ENCODE measurements around the gene CARD6.
A peak's percentile ranks its signal among the peaks of the same experiment; 100 is the strongest.

The CARD6 gene

GRCh38 chr5:40904205-40904993 is 63.2 kb downstream of the CARD6 start:
- peak; percentile 63 for DNase-seq (ENCODE audit: extremely low spot score)
- TF ChIP-seq CTBP1 (IDR thresholded peaks at IDR 0.05; ENCODE audit: borderline replicate concordance) (no peak), TARDBP (IDR thresholded peaks at IDR 0.05) (no peak), SUZ12 (IDR thresholded peaks at IDR 0.05) (no peak), HDGF (IDR thresholded peaks at IDR 0.05; ENCODE audit: borderline replicate concordance) (no peak), PKNOX1 (IDR thresholded peaks at IDR 0.05) (no peak)
- CTCF ChIA-PET: interaction anchor here (0.5 to 2.2 kb wide), 9 partner anchors 9 to 939 kb away, joined by 3 to 6 read pairs (median 3); no protein-coding TSS in a partner anchor
- POLR2A ChIA-PET: no interaction called here

- TF ChIP-seq ARNT (IDR thresholded peaks at IDR 0.05) (no peak), SUZ12 (IDR thresholded peaks at IDR 0.05) (no peak), NFRKB (IDR thresholded peaks at IDR 0.05) (no peak), L3MBTL2 (conservative IDR thresholded peaks at IDR 0.05) (no peak), HDGF (IDR thresholded peaks at IDR 0.05; ENCODE audit: borderline replicate concordance) (no peak), TARDBP (IDR thresholded peaks at IDR 0.05) (no peak), FOXA1 (IDR thresholded peaks at IDR 0.05) (no peak), ELF4 (IDR thresholded peaks at IDR 0.05) (no peak), CTBP1 (IDR thresholded peaks at IDR 0.05; ENCODE audit: borderline replicate concordance) (no peak), FOXM1 (IDR thresholded peaks at IDR 0.05; ENCODE audit: borderline replicate concordance) (no peak), SP1 (IDR thresholded peaks at IDR 0.05) (no peak), FOXK2 (IDR thresholded peaks at IDR 0.05) (no peak), LEF1 (IDR thresholded peaks at IDR 0.05; ENCODE audit: borderline replicate concordance) (no peak)
- ChIA-PET POLR2A (no interaction called here), CTCF (interaction anchor here (0.7 to 2.2 kb wide), 5 partner anchors 9 to 929 kb away, joined by 3 to 6 read pairs (median 3); no protein-coding TSS in a partner anchor)
- no peak for DNase-seq (ENCODE audit: extremely low spot score)
These were observed 63.8 kb downstream of the CARD6 start for GRCh38 chr5:40904994-40905306.

DNA sequence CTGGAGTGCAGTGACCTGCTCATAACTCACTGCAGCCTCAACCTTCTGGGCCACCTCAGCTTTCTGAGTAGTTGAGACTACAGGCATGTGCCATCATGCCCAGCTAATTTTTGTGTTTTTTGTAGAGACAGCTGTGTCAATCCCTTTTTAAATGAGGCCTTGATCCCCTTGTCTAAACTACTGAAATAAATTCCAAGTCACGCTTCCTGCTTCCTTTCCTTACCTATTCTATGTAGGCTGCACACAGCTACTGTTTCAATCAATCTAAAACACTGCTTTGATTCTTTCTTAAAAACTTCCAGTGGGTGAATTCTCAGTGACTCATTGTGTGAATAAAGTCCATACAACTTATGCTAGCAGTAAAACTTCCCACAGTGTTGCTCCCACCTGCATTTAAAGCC is 65.2 kb downstream of the CARD6 start:
- POLR2A ChIA-PET: no interaction called here
- no peak for TF ChIP-seq ELF4 (IDR thresholded peaks at IDR 0.05)
- no peak for TF ChIP-seq SP1 (IDR thresholded peaks at IDR 0.05)
- TF ChIP-seq HDGF (IDR thresholded peaks at IDR 0.05; ENCODE audit: borderline replicate concordance): no peak
- no peak for TF ChIP-seq NFRKB (IDR thresholded peaks at IDR 0.05)
- no peak for TF ChIP-seq ARNT (IDR thresholded peaks at IDR 0.05)
- TF ChIP-seq BHLHE40 (IDR thresholded peaks at IDR 0.05; ENCODE audit: borderline replicate concordance): no peak
- no peak for TF ChIP-seq ZNF384 (IDR thresholded peaks at IDR 0.05)
- no peak for TF ChIP-seq PKNOX1 (IDR thresholded peaks at IDR 0.05)
- no peak for TF ChIP-seq TARDBP (IDR thresholded peaks at IDR 0.05)
- TF ChIP-seq SUZ12 (IDR thresholded peaks at IDR 0.05): no peak
- no peak for TF ChIP-seq L3MBTL2 (conservative IDR thresholded peaks at IDR 0.05)
- TF ChIP-seq LEF1 (IDR thresholded peaks at IDR 0.05; ENCODE audit: borderline replicate concordance): no peak
- no peak for TF ChIP-seq CTBP1 (IDR thresholded peaks at IDR 0.05; ENCODE audit: borderline replicate concordance)
- TF ChIP-seq FOXM1 (IDR thresholded peaks at IDR 0.05; ENCODE audit: borderline replicate concordance): no peak
- no peak for TF ChIP-seq FOXA1 (IDR thresholded peaks at IDR 0.05)
- no peak for TF ChIP-seq FOXK2 (IDR thresholded peaks at IDR 0.05)
- CTCF ChIA-PET: no interaction called here
- DNase-seq (ENCODE audit: extremely low spot score): no peak

GRCh38 chr5:40909264-40909663 is 68.1 kb downstream of the CARD6 start, which contains the start of gene C7:
TSS of gene C7 (plus strand) at chr5:40909497. CDS start at chr5:40909611, 114 bp downstream.
- DNase-seq (ENCODE audit: extremely low spot score): no peak
- TF ChIP-seq ELF4 (IDR thresholded peaks at IDR 0.05) (no peak), HDGF (IDR thresholded peaks at IDR 0.05; ENCODE audit: borderline replicate concordance) (no peak), ARNT (IDR thresholded peaks at IDR 0.05) (no peak), TARDBP (IDR thresholded peaks at IDR 0.05) (no peak), SUZ12 (IDR thresholded peaks at IDR 0.05) (no peak), ZNF384 (IDR thresholded peaks at IDR 0.05) (no peak), FOXM1 (IDR thresholded peaks at IDR 0.05; ENCODE audit: borderline replicate concordance) (no peak), LEF1 (IDR thresholded peaks at IDR 0.05; ENCODE audit: borderline replicate concordance) (no peak), FOXA1 (IDR thresholded peaks at IDR 0.05) (no peak), SP1 (IDR thresholded peaks at IDR 0.05) (no peak), CTBP1 (IDR thresholded peaks at IDR 0.05; ENCODE audit: borderline replicate concordance) (no peak), FOXK2 (IDR thresholded peaks at IDR 0.05) (no peak), PKNOX1 (IDR thresholded peaks at IDR 0.05) (no peak)
- POLR2A ChIA-PET: no interaction called here
- CTCF ChIA-PET: no interaction called here

DNA sequence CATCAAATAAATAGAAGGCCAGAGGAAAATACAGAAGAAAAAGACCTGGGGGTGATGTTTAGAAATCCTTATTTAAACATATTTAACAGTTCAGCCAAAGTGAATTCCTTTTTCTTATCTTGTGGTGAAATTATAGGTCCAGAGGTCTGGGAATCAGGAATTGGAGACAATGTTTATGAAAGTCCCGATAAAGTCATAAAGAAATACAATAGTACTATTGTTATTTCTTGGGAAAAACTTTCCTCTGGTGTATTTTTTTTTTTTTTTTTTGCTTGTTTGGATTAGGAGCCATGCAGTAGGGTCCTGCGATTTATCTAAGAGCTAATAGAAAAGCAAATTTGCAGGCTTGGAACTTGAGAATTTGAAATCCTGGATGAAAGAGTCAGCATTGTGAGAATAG is 68.6 kb downstream of the CARD6 start:
- ChIA-PET POLR2A (no interaction called here), CTCF (no interaction called here)
- TF ChIP-seq HDGF (IDR thresholded peaks at IDR 0.05; ENCODE audit: borderline replicate concordance) (no peak), NFRKB (IDR thresholded peaks at IDR 0.05) (no peak), ARNT (IDR thresholded peaks at IDR 0.05) (no peak), CTBP1 (IDR thresholded peaks at IDR 0.05; ENCODE audit: borderline replicate concordance) (no peak), FOXA1 (IDR thresholded peaks at IDR 0.05) (no peak), ZNF384 (IDR thresholded peaks at IDR 0.05) (no peak), SP1 (IDR thresholded peaks at IDR 0.05) (no peak), ELF4 (IDR thresholded peaks at IDR 0.05) (no peak), FOXK2 (IDR thresholded peaks at IDR 0.05) (no peak), TARDBP (IDR thresholded peaks at IDR 0.05) (no peak), SUZ12 (IDR thresholded peaks at IDR 0.05) (no peak)
- no peak for DNase-seq (ENCODE audit: extremely low spot score)
